Middle frontal gyrus (tissue), 1 donor: ENCODE data around the gene PROC.
A peak's percentile ranks its signal among the peaks of the same experiment; 100 is the strongest.

Experiments
- DNase-seq: peaks from one replicate; pipeline ENCODE4 v3.0.0-alpha.2; 2015; ENCODE audit warnings: low spot score; ENCODE audit errors: extremely low spot score

Gene PROC

GRCh38 chr2:127418300-127419111 is at the start of gene PROC:
Gene PROC, plus strand, starts transcription at chr2:127418427. Its CDS starts 1,516 bp downstream, at chr2:127419943.
- no peak for DNase-seq

- DNase-seq: no peak
These were observed 48.2 kb upstream of the PROC start for GRCh38 chr2:127370010-127370409.

DNA sequence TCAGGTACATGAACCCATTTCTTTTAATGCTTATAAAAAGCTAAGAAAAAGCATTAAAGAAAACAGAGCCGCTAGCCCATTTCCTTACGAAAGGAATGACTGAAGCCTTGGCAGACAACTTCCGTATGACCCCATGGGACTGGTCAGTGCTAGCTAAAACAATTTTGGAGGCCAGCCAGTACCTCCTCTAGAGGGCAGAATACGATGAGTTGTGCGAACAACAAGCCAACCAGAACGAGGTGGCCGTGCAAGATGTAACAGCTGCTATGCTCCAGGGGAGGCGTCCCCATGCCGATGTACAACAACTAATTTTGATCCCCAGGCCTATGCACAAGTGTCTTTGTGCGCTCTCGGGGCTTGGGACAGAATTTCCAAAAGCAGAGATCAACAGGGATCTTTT is 47.2 kb upstream of the PROC start:
- no peak for DNase-seq

GRCh38 chr2:127373362-127374083 is 44.7 kb upstream of the PROC start:
- DNase-seq: no peak

DNA sequence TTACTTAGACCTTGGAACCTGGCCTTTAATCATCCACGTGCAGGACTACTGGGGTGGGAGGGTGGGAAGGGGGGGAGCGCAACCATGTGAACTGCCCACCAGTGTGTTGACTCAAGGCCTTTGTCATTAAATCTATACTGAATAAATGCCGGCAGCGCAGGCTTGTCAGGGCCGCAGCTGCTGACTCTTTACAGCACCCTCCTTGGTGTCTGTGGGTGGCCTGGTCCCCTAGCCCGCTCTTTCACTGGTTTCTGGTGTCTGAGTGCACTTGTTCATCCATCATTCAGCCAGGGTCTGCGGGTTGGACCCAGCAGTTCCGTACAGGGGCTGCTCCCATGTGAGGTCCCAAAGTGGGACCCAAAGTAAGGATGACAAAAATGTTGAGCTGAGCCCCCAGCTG is 42.0 kb upstream of the PROC start:
- DNase-seq: no peak

- DNase-seq: no peak
These were observed 41.0 kb upstream of the PROC start for GRCh38 chr2:127377262-127377661.

GRCh38 chr2:127378720-127379119 is 39.5 kb upstream of the PROC start:
- no peak for DNase-seq

- no peak for DNase-seq
These were observed 38.4 kb upstream of the PROC start for GRCh38 chr2:127379712-127380355.

DNA sequence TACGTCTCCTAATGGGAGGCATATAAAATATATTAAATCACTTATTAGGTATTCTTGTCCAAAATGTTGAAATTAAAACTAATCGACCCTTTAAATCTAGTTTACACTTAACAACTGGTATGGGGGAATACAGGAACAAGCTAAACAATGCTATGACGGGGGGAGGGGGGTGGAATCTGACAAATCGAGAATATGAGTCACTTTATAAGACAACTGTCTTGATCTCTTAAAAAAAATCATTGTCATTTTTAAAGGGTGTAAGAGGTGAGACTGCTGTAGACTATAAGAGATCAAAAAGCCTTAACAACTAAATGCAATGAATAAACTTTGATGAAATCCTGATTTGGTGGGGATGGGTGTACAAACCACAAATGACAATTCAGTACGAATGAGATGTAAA is 36.5 kb upstream of the PROC start:
- DNase-seq: no peak

GRCh38 chr2:127382831-127383230 is 35.4 kb upstream of the PROC start:
- DNase-seq: no peak

DNA sequence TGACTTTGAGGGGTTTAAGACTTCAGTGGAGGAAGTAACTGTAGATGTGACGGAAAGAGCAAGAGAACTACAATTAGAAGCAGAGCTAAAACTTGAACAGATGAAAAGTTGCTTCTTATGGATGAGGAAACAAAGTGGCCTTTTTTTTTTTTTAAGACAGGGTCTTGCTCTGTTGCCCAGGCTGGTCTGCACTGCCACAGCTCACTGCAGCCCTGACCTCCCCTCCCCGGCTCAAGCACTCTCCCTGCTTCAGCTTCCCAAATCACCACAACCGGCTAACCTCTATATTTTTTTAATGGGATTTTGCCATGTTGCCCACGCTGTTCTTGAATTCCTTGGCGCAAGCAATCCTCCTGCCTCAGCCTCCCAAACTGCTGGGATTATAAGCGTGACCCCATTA is 33.7 kb upstream of the PROC start:
- DNase-seq: no peak

GRCh38 chr2:127386246-127386645 is 32.0 kb upstream of the PROC start:
- no peak for DNase-seq

DNA sequence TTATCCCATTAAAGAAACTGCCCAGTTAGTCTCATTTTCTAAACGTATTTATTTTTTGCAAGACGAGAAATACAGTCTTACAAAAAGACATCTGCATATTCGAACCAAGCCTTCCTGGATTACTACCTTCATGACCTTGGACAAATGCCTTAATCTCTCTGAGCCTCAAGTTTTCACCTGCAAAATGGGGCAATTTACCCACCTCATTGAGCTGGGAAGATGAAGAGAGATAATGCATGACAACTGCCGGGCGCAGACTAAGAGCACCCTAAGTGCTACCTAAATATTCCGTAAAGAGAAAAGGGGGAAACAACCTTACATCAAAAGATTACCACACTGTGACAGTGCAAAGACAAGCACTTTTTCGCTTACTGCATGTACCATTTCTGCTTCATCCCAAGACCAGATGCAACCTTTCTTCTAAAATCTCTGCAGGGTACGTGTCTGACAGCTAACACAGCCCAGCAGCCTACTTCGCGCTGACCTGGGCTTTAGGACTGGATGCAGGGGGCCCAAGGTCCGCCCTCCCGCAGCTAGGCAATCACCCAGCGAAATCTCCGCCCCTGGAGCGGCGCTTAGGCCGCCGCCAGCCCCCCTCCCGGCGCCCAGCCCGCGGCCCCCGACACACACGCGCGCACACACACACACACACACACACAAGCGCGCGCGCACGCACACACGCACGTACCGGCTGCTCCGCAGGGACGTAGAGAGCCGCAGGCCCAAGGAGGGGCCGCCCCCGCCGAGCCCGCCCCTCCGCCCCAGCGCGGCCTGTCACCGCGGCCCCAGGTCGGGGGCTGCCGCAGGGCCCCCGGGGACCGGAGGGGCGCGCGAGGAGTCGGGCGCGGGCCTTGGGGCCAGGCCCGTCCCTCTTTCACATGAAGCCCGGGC is 31.2 kb upstream of the PROC start:
- peak; percentile 55 for DNase-seq

DNA sequence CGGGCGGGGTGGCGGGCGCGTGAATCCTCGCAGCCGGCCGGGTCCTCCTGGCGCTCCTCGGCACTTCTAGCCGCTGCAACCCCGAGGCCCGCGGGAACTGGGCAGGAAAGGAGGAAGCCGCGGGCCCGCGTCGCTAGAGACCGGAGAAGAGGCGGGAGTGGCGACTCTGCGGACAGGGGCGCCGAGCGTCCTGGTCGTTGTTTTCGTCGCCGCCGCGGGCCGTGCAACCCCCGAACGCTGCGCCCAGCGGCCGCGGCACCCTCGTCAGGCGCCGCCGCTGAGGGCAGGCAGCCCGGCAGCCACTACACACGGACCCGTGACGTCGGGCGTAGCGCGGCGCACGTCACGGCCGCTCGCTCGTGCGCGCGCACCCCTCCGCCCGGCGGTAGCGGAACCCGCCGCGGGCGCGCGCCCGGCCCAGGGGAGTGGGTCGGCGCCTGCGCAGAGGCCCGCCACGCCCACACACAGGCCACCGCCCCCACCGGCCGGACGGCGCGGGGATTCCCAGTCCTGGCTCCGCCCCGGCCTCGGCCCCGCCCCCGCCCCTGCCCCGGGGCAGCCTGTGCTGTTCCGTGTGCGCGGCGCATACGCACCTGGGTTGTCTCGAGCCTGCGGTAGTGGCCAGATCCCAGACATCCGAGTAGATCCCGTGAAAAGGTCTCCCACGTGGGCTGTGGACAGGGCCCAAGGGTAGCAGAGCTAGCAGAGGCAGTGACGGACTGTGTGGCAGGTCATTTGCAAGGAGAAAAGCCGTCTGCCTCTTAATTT is 30.4 kb upstream of the PROC start, which contains the start of gene MAP3K2:
Gene MAP3K2 (minus strand): TSS at position 321 of the 768 bp plus-strand sequence. CDS start 44,846 bp downstream, outside the sequence.
- DNase-seq: peak; percentile 88

DNA sequence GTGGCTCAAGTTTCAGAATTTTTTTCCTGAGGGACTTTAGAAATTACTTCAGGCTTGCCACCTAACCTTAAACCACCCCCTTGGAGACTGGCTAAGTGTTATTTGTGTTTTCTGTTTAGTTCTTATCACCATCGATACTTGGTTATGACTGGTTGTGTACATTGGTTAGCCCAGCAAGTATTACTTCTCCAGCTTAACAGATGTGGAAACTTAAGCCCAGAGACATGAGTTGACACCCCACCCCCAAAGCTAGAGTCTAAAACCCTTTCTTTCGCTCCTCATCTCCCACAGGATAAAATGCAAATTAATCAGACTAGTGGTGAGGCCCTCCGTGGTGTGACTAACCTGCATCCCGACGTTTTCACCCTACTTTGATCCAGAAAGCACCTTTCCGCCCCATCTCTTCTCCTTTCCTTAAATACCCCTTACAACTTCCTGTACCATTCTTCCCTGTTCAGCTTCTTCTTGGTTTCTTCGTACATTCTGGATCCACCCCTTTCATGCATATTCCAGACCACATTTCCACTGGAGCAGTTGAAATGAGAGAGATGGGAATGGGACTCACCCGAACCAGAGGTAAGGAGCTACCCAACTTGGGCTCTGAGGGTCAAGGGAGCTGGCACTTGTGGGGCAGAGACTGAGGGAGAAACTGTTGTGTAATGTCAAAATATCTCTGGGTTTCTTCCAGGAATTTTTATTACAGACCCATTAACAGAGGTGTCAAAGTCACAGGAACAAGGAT is 29.6 kb upstream of the PROC start:
- DNase-seq: peak; percentile 23

GRCh38 chr2:127389778-127390435 is 28.3 kb upstream of the PROC start:
- no peak for DNase-seq

DNA sequence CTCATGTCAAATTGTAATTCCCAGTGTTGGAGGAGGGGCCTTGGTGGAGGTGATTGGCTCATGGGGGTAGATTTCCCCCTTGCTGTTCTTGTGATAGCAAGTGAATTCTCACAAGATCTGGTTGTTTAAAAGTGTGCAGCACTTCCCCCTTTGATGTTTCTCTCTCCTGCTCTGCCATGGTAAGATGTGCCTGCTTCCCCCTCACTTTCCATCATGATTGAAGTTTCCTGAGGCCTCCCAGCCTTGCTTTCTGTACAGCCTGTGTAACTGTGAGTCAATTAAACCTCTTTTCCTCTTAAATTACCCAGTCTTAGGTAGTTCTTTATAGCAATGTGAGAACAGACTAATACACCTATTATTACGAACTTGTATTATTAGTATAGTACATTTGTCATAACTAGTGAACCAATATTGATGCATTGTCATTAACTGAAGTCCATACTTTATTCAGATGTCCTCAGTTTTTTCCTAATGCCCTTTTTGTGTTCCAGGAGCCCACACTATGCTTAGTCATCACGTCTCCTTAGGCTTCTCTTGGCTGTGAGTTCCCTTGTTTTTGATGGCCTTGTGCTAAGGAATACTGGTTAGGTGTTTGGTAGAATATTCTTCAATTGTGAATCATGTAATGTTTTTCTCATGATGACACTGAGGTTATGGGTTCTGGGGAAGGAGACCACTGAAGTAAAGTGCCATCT is 25.9 kb upstream of the PROC start:
- no peak for DNase-seq

DNA sequence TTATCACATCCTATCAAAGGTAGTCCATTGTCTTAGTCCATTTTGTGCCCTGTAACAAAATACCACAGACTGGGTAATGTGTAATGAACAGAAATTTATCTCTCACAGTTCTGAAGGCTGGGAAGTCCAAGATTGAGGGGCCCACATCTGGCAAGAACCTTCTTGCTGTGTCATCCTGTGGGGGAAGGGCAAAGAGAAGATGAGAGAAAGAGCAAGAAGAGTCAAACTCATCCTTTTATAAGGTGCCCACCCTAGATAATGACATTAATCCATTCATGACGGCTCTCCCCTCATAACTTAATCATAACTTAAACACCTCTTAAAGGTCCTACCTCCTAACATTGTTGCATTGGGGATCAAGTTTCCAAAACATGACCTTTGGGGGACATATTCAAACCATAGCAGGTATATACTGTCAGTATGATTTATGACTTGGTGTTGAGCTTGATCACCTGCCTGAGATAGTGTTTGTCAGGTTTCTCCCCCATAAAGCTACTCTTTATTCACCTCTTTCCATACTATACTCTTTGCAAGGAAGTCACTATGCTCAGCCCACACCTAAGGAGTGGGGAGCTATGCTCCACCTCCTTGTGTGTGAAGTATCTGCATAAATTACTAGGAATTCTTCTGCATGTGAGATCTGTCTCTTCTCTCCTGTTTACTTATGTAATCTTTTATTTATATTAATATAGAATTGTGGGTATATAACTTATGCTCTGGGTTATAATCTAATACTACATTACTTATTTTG is 25.2 kb upstream of the PROC start:
- DNase-seq: no peak
